ENCODE results near the gene RNF144A.

RNF144A gene

DNA sequence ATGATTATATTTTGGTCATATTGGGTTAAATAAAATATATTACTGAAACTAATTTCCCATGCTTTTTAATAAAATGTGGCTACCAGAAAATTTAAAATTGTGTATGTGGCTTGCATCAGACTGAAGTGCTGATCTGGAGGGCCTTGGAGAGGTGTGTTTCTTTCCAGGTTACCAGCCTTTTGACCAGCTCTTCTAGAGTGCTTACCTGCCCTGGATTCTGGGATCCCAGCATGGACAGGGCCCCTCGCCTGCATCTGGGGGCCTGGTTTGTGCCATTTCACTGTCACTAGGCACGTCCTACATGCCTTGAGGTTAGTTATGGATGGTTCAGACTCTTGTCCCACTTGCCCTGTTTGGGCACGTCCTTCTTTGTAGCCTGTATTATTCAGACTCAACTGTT is 10.5 kb downstream of the RNF144A start:
- no peak for DNase-seq (ENCODE audit: low read depth)
- TF ChIP-seq, protein P1, sequence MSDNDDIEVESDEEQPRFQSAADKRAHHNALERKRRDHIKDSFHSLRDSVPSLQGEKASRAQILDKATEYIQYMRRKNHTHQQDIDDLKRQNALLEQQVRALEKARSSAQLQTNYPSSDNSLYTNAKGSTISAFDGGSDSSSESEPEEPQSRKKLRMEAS (IDR thresholded peaks at IDR 0.05; ENCODE audit: low read depth, low read length) = no peak
- TF ChIP-seq MYC (IDR thresholded peaks at IDR 0.05; ENCODE audit: low read depth, low read length) (no peak), POLR2A (IDR thresholded peaks at IDR 0.05; ENCODE audit: extremely low read depth, insufficient read length) (no peak)
- TF ChIP-seq, protein P2, sequence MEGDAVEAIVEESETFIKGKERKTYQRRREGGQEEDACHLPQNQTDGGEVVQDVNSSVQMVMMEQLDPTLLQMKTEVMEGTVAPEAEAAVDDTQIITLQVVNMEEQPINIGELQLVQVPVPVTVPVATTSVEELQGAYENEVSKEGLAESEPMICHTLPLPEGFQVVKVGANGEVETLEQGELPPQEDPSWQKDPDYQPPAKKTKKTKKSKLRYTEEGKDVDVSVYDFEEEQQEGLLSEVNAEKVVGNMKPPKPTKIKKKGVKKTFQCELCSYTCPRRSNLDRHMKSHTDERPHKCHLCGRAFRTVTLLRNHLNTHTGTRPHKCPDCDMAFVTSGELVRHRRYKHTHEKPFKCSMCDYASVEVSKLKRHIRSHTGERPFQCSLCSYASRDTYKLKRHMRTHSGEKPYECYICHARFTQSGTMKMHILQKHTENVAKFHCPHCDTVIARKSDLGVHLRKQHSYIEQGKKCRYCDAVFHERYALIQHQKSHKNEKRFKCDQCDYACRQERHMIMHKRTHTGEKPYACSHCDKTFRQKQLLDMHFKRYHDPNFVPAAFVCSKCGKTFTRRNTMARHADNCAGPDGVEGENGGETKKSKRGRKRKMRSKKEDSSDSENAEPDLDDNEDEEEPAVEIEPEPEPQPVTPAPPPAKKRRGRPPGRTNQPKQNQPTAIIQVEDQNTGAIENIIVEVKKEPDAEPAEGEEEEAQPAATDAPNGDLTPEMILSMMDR (IDR thresholded peaks at IDR 0.05; ENCODE audit: low read depth, low read length) = no peak
- H3K4me3 ChIP-seq (ENCODE audit: low read depth, low read length) = no peak overlapping the region

DNA sequence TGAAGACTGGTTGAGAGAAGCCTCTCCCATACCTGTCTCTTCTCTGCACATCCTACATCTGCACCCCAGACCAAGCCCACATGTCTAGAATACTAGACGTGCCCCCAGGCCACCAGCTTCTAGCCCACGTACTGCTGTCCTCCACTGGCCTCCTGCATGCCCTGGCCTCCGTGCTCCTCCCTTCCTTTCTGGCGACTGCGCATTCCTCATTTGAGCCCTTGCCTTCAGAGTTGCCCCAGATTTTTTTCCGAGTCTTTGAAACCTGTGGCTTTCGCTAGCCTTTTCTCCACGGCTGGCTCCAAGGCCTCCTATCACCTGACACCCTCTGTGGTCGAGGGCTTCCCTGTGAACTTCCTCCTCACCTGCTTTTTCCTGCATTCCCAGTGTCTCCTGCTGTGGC is 11.2 kb downstream of the RNF144A start:
- TF ChIP-seq, protein P1 (IDR thresholded peaks at IDR 0.05; ENCODE audit: low read depth, low read length) = no peak
- no peak for TF ChIP-seq MYC (IDR thresholded peaks at IDR 0.05; ENCODE audit: low read depth, low read length)
- TF ChIP-seq, protein P2 (IDR thresholded peaks at IDR 0.05; ENCODE audit: low read depth, low read length) = no peak
- no peak for TF ChIP-seq POLR2A (IDR thresholded peaks at IDR 0.05; ENCODE audit: extremely low read depth, insufficient read length)
- DNase-seq (ENCODE audit: low read depth) = no peak
- H3K4me3 ChIP-seq (ENCODE audit: low read depth, low read length) = no peak overlapping the region

DNA sequence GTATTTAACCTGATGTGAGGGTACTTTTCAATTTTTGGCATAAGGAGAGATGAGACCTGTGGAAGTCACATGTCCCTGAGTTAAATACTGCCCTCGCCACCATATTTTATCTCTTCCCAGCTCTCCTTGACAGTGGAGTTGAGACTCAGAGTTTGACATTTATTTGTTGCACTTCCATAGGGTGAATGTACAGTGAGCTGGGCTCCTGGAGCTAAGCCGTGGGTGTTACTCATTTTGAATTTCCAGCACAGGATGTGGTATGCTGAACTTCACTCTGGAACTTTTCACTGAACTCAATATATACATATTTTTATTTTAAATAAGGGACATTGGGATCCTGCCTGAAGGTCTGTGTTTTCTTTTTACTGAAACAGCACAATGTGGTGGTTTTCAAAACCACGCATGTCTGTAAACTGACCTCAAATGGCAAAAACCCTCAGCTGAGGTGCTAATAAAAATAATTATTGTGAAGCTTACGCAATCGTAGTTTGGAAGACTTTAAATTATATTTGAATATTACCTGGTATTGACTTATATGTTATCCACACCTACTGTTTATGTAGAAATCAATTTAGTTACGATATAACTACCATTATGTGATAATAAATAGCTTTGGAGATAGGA is 12.1 kb downstream of the RNF144A start:
- H3K4me3 ChIP-seq (ENCODE audit: low read depth, low read length) = no peak overlapping the region
- DNase-seq (ENCODE audit: low read depth) = peak; percentile 67
- TF ChIP-seq, protein P1 (IDR thresholded peaks at IDR 0.05; ENCODE audit: low read depth, low read length) = no peak
- TF ChIP-seq MYC (IDR thresholded peaks at IDR 0.05; ENCODE audit: low read depth, low read length) (no peak), POLR2A (IDR thresholded peaks at IDR 0.05; ENCODE audit: extremely low read depth, insufficient read length) (no peak)
- TF ChIP-seq, protein P2 (IDR thresholded peaks at IDR 0.05; ENCODE audit: low read depth, low read length) = no peak

DNA sequence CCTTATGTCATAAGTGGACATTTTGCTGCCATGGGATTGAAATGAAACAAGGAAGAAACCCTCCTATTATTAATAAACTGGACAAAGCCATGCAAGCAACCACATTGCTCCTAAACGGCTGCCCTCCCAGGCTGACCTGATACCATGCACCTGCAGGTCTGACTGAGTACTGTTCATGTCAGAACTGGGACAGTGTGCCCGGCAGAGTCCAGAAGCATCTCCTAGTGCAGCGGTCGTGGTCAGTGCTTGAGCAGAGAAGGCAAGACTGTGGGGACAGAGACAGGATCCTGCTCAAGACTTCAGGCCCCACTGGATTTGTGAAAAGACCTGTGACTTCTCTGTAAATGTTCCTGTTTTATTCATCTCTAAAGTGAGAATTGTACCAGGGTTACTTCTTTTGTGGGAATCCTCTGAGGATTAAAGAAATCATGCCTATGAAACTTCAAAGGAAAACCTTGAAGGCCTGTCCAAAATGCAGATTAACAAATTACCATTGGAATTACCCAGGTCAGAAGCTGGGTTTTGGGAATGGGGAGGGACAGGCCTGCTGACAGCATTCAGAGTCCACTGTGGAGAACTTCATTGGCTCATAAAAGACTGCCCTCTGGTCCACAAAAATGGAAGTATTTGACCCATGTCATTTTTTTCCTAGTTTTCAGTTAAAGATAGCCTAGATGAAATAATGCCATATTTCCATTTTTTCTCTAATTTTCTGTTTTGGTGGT is 13.9 kb downstream of the RNF144A start:
- DNase-seq (ENCODE audit: low read depth) = no peak
- no peak for TF ChIP-seq POLR2A (IDR thresholded peaks at IDR 0.05; ENCODE audit: extremely low read depth, insufficient read length)
- TF ChIP-seq, protein P1 (IDR thresholded peaks at IDR 0.05; ENCODE audit: low read depth, low read length) = no peak
- TF ChIP-seq, protein P2 (IDR thresholded peaks at IDR 0.05; ENCODE audit: low read depth, low read length) = no peak
- no peak for TF ChIP-seq MYC (IDR thresholded peaks at IDR 0.05; ENCODE audit: low read depth, low read length)

DNA sequence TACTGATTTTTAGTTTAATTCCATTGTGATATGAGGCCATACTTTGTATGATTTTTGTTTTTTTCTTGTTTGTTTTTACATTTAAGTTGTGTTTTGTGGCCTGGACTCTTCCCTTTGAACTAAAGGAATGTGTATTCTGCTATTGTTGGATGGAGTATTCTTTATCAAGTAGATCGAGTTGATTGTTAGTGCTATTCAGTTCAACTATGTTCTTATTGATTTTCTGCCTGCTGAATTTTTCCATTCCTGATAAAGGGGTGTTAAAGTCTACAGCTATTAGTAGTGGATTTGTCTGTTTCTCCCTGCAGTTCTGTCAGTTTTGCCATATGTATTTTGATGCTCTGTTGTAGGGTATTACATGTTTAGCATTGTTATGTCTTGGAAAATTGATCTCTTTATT is 14.5 kb downstream of the RNF144A start:
- no peak overlapping the region for H3K4me3 ChIP-seq (ENCODE audit: low read depth, low read length)
- DNase-seq (ENCODE audit: low read depth) = no peak
- TF ChIP-seq MYC (IDR thresholded peaks at IDR 0.05; ENCODE audit: low read depth, low read length) (no peak), POLR2A (IDR thresholded peaks at IDR 0.05; ENCODE audit: extremely low read depth, insufficient read length) (no peak)
- TF ChIP-seq, protein P2 (IDR thresholded peaks at IDR 0.05; ENCODE audit: low read depth, low read length) = no peak
- TF ChIP-seq, protein P1 (IDR thresholded peaks at IDR 0.05; ENCODE audit: low read depth, low read length) = no peak

More for the DNA sequence above, 13.9 kb downstream of the RNF144A start:
- H3K4me3 ChIP-seq (ENCODE audit: low read depth, low read length) = no peak overlapping the region

Data from NB4 (cell line).